Lung (tissue), 12 donors: ENCODE results near the gene DCP1B. TPM values are rescaled to one million over a fixed set of nuclear protein-coding genes. Genes with fewer than 3 reads are reported as not detected.

Source experiments
- ATAC-seq: fragments of 200-7000 bp; cut with Tn5 transposase; one replicate; pipeline ENCODE4 v1.9.1; 2020; ENCODE audit warnings: moderate number of reproducible peaks; ENCODE audit not compliant: insufficient read depth, low FRiP score
- DNase-seq, 3 donors: peaks; one replicate each; pipeline ENCODE4 v3.0.0-alpha.2; 2013 to 2017
- H3K27ac ChIP-seq, 2 donors: one replicate each; pipeline ENCODE4 v1.5.1; 2013; ENCODE audit warnings: mild to moderate bottlenecking in 2 of 2, moderate library complexity in 2 of 2, control low read depth in 1 of 2, inconsistent platforms in 1 of 2, low read depth in 1 of 2, low read length in 1 of 2
- H3K27me3 ChIP-seq, 3 donors: one replicate each; pipeline ENCODE4 v1.5.1; 2013; ENCODE audit warnings: low read length in 2 of 3; ENCODE audit not compliant: control insufficient read depth in 3 of 3, insufficient read depth in 3 of 3
- H3K36me3 ChIP-seq, 4 donors: one replicate each; pipeline ENCODE4 v1.5.1; 2013; ENCODE audit warnings: low read length in 4 of 4, mild to moderate bottlenecking in 1 of 4, moderate library complexity in 1 of 4; ENCODE audit not compliant: control insufficient read depth in 4 of 4, insufficient read depth in 4 of 4
- H3K4me1 ChIP-seq, 5 donors: one replicate each; pipeline ENCODE4 v1.5.1; 2013; ENCODE audit warnings: low read length in 5 of 5, mild to moderate bottlenecking in 2 of 5, moderate library complexity in 1 of 5; ENCODE audit not compliant: control insufficient read depth in 5 of 5, insufficient read depth in 5 of 5
- H3K4me3 ChIP-seq: one replicate; pipeline ENCODE4 v1.5.1; 2013; ENCODE audit warnings: mild to moderate bottlenecking, control low read depth, moderate library complexity
- H3K9ac ChIP-seq, 2 donors: one replicate each; pipeline ENCODE4 v1.5.1; 2013; ENCODE audit warnings: low read length in 2 of 2, control low read depth in 1 of 2; ENCODE audit not compliant: insufficient read depth in 1 of 2
- H3K9me3 ChIP-seq, 4 donors: one replicate each; pipeline ENCODE4 v1.5.1; 2013; ENCODE audit warnings: low read length in 3 of 4, mild to moderate bottlenecking in 1 of 4, moderate library complexity in 1 of 4; ENCODE audit not compliant: control insufficient read depth in 4 of 4, insufficient read depth in 3 of 4
- WGBS, 2 donors: extraction: QIAGEN DNeasy Blood & Tissue Kit; methylation state at CpG; one replicate each; pipeline ENCODE4 v1.1.7; 2013; 5-methylcytosine and 5-hydroxymethylcytosine counted together
- polyA plus RNA-seq, 2 donors: library from polyadenylated mRNA; stranded (reverse); fragments of 200-250 nt; gene quantifications; one replicate each; pipeline ENCODE4 v1.2.1, GENCODE V29; 2013
- total RNA-seq, 2 donors: library from RNA; depleted of rRNA in 1 of 2; stranded (reverse); fragments of >200 nt in 1 of 2; gene quantifications; one replicate each; pipeline ENCODE4 v1.2.1, GENCODE V29; 2014 to 2021
- TF ChIP-seq, protein P1 (sequence below): IDR thresholded peaks from 2 replicates; pipeline ENCODE4 v1.5.1; 2012; ENCODE audit warnings: mild to moderate bottlenecking; ENCODE audit errors: control extremely low read depth, extremely low read depth
- donor health status: control.
- donor health status: control.
- donor health status: Bipolar disorder and iron deficiency.
- donor health status: healthy.
- donor health status: DM: yes; HTN: yes; CAD: no.

The DCP1B gene
- total and polyA plus RNA-seq, 4 donors: 4.2 to 13.2 (median 8.7) TPM

DNA sequence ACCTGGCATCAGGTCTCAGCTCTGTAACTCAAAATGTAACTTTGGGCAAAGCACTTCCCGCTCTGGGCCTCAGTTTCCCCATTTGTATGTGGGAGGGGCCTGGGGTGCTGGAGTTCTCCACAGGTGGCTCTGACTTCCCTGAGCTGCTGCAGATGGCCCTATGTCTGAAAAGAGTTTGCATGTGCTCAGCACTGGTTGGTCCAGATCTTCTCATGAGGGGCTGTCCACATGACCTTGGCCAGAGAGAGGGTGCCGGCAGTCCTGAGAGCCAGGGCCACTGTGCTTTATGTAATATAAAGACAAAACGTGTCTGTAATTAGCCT lies 78.6 kb downstream of the DCP1B start:
- DNase-seq: peak in 1 of 3 donors; percentile 3
- no peak overlapping the region for H3K9ac ChIP-seq
- 80% methylated on average over 3 of the region's 3 CpGs for WGBS, 2 donors

GRCh38 chr12:1924996-1925683 lies 79.1 kb downstream of the DCP1B start:
- H3K27ac ChIP-seq: no peak overlapping the region
- no peaks in the 10 kb centered on the region for H3K9me3 ChIP-seq
- H3K9ac ChIP-seq: no peak overlapping the region
- no peak for ATAC-seq
- 67 to 68% methylated on average over 7 of the region's 7 CpGs for WGBS, 2 donors
- no peaks in the 10 kb centered on the region for H3K4me1 ChIP-seq
- peak in 1 of 3 donors; percentile 10 for DNase-seq
- H3K36me3 ChIP-seq: no peaks in the 10 kb centered on the region
- TF ChIP-seq, protein P1, sequence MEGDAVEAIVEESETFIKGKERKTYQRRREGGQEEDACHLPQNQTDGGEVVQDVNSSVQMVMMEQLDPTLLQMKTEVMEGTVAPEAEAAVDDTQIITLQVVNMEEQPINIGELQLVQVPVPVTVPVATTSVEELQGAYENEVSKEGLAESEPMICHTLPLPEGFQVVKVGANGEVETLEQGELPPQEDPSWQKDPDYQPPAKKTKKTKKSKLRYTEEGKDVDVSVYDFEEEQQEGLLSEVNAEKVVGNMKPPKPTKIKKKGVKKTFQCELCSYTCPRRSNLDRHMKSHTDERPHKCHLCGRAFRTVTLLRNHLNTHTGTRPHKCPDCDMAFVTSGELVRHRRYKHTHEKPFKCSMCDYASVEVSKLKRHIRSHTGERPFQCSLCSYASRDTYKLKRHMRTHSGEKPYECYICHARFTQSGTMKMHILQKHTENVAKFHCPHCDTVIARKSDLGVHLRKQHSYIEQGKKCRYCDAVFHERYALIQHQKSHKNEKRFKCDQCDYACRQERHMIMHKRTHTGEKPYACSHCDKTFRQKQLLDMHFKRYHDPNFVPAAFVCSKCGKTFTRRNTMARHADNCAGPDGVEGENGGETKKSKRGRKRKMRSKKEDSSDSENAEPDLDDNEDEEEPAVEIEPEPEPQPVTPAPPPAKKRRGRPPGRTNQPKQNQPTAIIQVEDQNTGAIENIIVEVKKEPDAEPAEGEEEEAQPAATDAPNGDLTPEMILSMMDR: no peak
- no peak overlapping the region for H3K4me3 ChIP-seq
- H3K27me3 ChIP-seq: peaks cover 0 to 3% (median 0%) of the 10 kb centered on the region in 3 donors

More for the DNA sequence above, 78.6 kb downstream of the DCP1B start:
- Histone ChIP-seq H3K36me3 (no peaks in the 10 kb centered on the region), H3K27ac (no peak overlapping the region), H3K4me3 (no peak overlapping the region), H3K4me1 (no peaks in the 10 kb centered on the region), H3K9me3 (no peaks in the 10 kb centered on the region), H3K27me3 (peaks cover 0 to 3% (median 0%) of the 10 kb centered on the region in 3 donors)
- TF ChIP-seq, protein P1: no peak
- ATAC-seq: no peak

GRCh38 chr12:1922985-1923384 lies 81.3 kb downstream of the DCP1B start:
- Histone ChIP-seq H3K4me1 (peaks cover 0 to 10% (median 0%) of the 10 kb centered on the region in 5 donors), H3K9ac (no peak overlapping the region), H3K36me3 (no peaks in the 10 kb centered on the region), H3K27ac (no peak overlapping the region), H3K27me3 (peaks cover 0 to 3% (median 0%) of the 10 kb centered on the region in 3 donors), H3K9me3 (no peaks in the 10 kb centered on the region), H3K4me3 (no peak overlapping the region)
- WGBS, 2 donors: 89 to 94% methylated on average over 12 of the region's 12 CpGs
- DNase-seq (no peak), ATAC-seq (no peak)
- TF ChIP-seq, protein P1: no peak
